Adrenal gland (tissue), 12 donors: ENCODE results near the gene NCOA1. TPM values are rescaled to one million over a fixed set of nuclear protein-coding genes. Genes with fewer than 3 reads are reported as not detected.

Experiments
- DNase-seq, 7 donors: peaks; one replicate each; pipeline ENCODE4 v3.0.0-alpha.2; 2019 to 2020
- H3K27ac ChIP-seq, 5 donors: fragments of 200-600 bp; sonication (generic) in 4 of 5; 1 replicate in 3 of 5; 2 replicates in 2 of 5; pipeline versions ENCODE4 v1.5.1 to v1.8.0; 2016 to 2020; ENCODE audit warnings: mild to moderate bottlenecking in 1 of 5
- H3K27me3 ChIP-seq: fragments of 200-600 bp; 2 replicates; pipeline ENCODE4 v1.8.0; 2021
- H3K36me3 ChIP-seq, 2 donors: fragments of 200-600 bp; replicated peaks in 1 of 2; 1 replicate in 1 of 2; 2 replicates in 1 of 2; pipeline versions ENCODE4 v1.5.1 to v1.8.0; 2018 to 2022
- H3K4me1 ChIP-seq, 2 donors: fragments of 200-600 bp; replicated peaks in 1 of 2; 1 replicate in 1 of 2; 2 replicates in 1 of 2; pipeline versions ENCODE4 v1.5.1 to v1.8.0; 2018 to 2021
- H3K4me3 ChIP-seq, 4 donors: fragments of 200-600 bp; sonication (generic) in 3 of 4; one replicate each; pipeline ENCODE4 v1.5.1; 2016 to 2018
- H3K9me3 ChIP-seq, 3 donors: fragments of 200-600 bp; sonication (generic) in 1 of 3; replicated peaks in 1 of 3; 1 replicate in 2 of 3; 2 replicates in 1 of 3; pipeline versions ENCODE4 v1.5.1 to v1.8.0; 2016 to 2021
- CTCF ChIP-seq, 6 experiments: fragments of 450-650 bp in 4 of 6; fragments of 200-600 bp in 2 of 6; sonication (generic) in 1 of 6; IDR thresholded peaks; 1 replicate in 5 of 6; 2 replicates in 1 of 6; pipeline versions ENCODE4 v1.5.1 to v1.8.0; 2016 to 2021; ENCODE audit warnings: antibody characterized with exemption in 6 of 6, mild to moderate bottlenecking in 2 of 6, moderate library complexity in 1 of 6
- POLR2A ChIP-seq, 2 donors: fragments of 450-650 bp; IDR thresholded peaks; one replicate each; pipeline ENCODE4 v1.6.1; 2017; ENCODE audit warnings: antibody characterized with exemption in 2 of 2, mild to moderate bottlenecking in 2 of 2, moderate library complexity in 1 of 2
- WGBS, 4 donors: extraction: QIAGEN DNeasy Blood & Tissue Kit in 2 of 4; methylation state at CpG; one replicate each; pipeline versions ENCODE4 v1.1.5 to v1.1.7; 2013 to 2017; 5-methylcytosine and 5-hydroxymethylcytosine counted together
- intact Hi-C, 2 donors: fragments of 100-400 bp; cut with DNase I; formaldehyde crosslinking; loops; one replicate each; pipeline versions ENCODE4 v1.14.1 to v1.15.0; 2022 to 2023
- polyA plus RNA-seq, 3 donors: library from polyadenylated mRNA; stranded (reverse); fragments of 200-250 nt in 2 of 3; fragments of 350-450 nt in 1 of 3; fragmentation: Illumina TruSeq in 1 of 3; extraction: RNeasy Lipid Tissue Mini Kit (QIAGEN cat#74804) in 1 of 3; gene quantifications; one replicate each; pipeline ENCODE4 v1.2.3, GENCODE V29; 2013 to 2014
- total RNA-seq, 9 donors: library from RNA; depleted of rRNA in 4 of 9; stranded (reverse); fragments of >200 nt in 4 of 9; fragments of 120-200 nt in 1 of 9; fragmentation: NEBNext Ultra II Directional in 1 of 9; extraction: Animal tissue kit (Norgen Biotek cat#: 25700) in 1 of 9; gene quantifications; one replicate each; pipeline versions ENCODE4 v1.1.0 to v1.2.4, GENCODE V29; 2013 to 2023
- donor health status: healthy with polysubstance abuse.
- donor health status: Bipolar disorder and iron deficiency.
- donor health status: DM: yes; HTN: yes; CAD: no.
- donor health status: DM: no; HTN: no; CAD: no.
- donor health status: DM: no; HTN: no; CAD: no.
- donor health status: DM: yes; HTN: yes; CAD: no.

Gene NCOA1
- total and polyA plus RNA-seq, 12 donors, result 13.6 to 85.5 (median 43.6) TPM

GRCh38 chr2:24511198-24511597, 20.1 kb downstream of the NCOA1 start:
- Histone ChIP-seq H3K36me3 (no peaks in the 10 kb centered on the region), H3K9me3 (no peaks in the 10 kb centered on the region), H3K27ac (no peak overlapping the region), H3K27me3 (no peaks in the 10 kb centered on the region), H3K4me3 (no peak overlapping the region), H3K4me1 (peaks cover 27 to 62% of the 10 kb centered on the region in 2 donors)
- no peak for DNase-seq
- intact Hi-C loops, result no loop called here
- TF ChIP-seq CTCF (IDR thresholded peaks at IDR 0.05), result no peak
- no peak for TF ChIP-seq POLR2A (IDR thresholded peaks at IDR 0.05)
- WGBS, 4 donors, result 83 to 98% (median 92%) methylated on average over 2 of the region's 2 CpGs

- Histone ChIP-seq H3K27ac (peak overlapping the region in 2 of 5 donors; percentile 60 to 66), H3K27me3 (no peaks in the 10 kb centered on the region), H3K4me1 (peaks cover 27 to 60% of the 10 kb centered on the region in 2 donors), H3K36me3 (no peaks in the 10 kb centered on the region), H3K4me3 (peak overlapping the region in 1 of 4 donors; percentile 5), H3K9me3 (no peaks in the 10 kb centered on the region)
- intact Hi-C loops, result no loop called here
- TF ChIP-seq CTCF (IDR thresholded peaks at IDR 0.05) (no peak), POLR2A (IDR thresholded peaks at IDR 0.05) (no peak)
- WGBS, 4 donors, result 46 to 55% (median 53%) methylated on average over 3 of the region's 3 CpGs
- no peak for DNase-seq
Measured at GRCh38 chr2:24511894-24512293, 20.8 kb downstream of the NCOA1 start.

GRCh38 chr2:24512404-24512803, 21.4 kb downstream of the NCOA1 start:
- Histone ChIP-seq H3K9me3 (no peaks in the 10 kb centered on the region), H3K27me3 (no peaks in the 10 kb centered on the region), H3K36me3 (no peaks in the 10 kb centered on the region), H3K4me3 (peak overlapping the region in 1 of 4 donors; percentile 5), H3K4me1 (peaks cover 27 to 59% of the 10 kb centered on the region in 2 donors), H3K27ac (peak overlapping the region in 3 of 5 donors; percentile 29 to 66 (median 60))
- no peak for TF ChIP-seq CTCF (IDR thresholded peaks at IDR 0.05)
- TF ChIP-seq POLR2A (IDR thresholded peaks at IDR 0.05), result peak in 1 of 2 donors; percentile 32
- WGBS, 4 donors, result 24 to 32% (median 26%) methylated on average over 2 of the region's 2 CpGs
- intact Hi-C loops, result no loop called here
- DNase-seq, result no peak

- no peaks in the 10 kb centered on the region for H3K36me3 ChIP-seq
- no peaks in the 10 kb centered on the region for H3K9me3 ChIP-seq
- 33 to 55% (median 45%) methylated on average over 6 of the region's 6 CpGs for WGBS, 4 donors
- TF ChIP-seq CTCF (IDR thresholded peaks at IDR 0.05) (no peak), POLR2A (IDR thresholded peaks at IDR 0.05) (no peak)
- DNase-seq, result no peak
- H3K27me3 ChIP-seq, result no peaks in the 10 kb centered on the region
- H3K4me1 ChIP-seq, result peaks cover 27 to 63% of the 10 kb centered on the region in 2 donors
- intact Hi-C loops, result no loop called here
- peak overlapping the region in 3 of 5 donors; percentile 29 to 66 (median 60) for H3K27ac ChIP-seq
- peak overlapping the region in 1 of 4 donors; percentile 5 for H3K4me3 ChIP-seq
Measured at GRCh38 chr2:24512831-24513230, 21.8 kb downstream of the NCOA1 start.
